Measurements from ENCODE around the gene CDKN2D.

The CDKN2D gene

GRCh38 chr19:10568826-10569651, at the start of gene CDKN2D:
Gene CDKN2D (minus strand): TSS chr19:10568979. CDS start chr19:10568653, 326 bp downstream.
- DNase-seq (ENCODE audit: insufficient read length, low spot score) (peak; percentile 90), FAIRE-seq (peak; percentile 81)
- no peak; the same call in 1 of the 2 replicates for TF ChIP-seq POLR2A (IDR thresholded peaks at IDR 0.05; ENCODE audit: low read depth, low read length)

GRCh38 chr19:10617409-10618121, 48.8 kb upstream of the CDKN2D start:
- no peak for TF ChIP-seq POLR2A (IDR thresholded peaks at IDR 0.05; ENCODE audit: low read depth, low read length)
- FAIRE-seq (no peak), DNase-seq (ENCODE audit: insufficient read length, low spot score) (peak; percentile 41)

- DNase-seq (ENCODE audit: insufficient read length, low spot score) (no peak), FAIRE-seq (no peak)
- TF ChIP-seq POLR2A (IDR thresholded peaks at IDR 0.05; ENCODE audit: low read depth, low read length) = no peak
Observed at GRCh38 chr19:10615429-10616023, 46.7 kb upstream of the CDKN2D start.

GRCh38 chr19:10612499-10613119, 43.8 kb upstream of the CDKN2D start:
- FAIRE-seq = no peak
- DNase-seq (ENCODE audit: insufficient read length, low spot score) = no peak
- TF ChIP-seq POLR2A (IDR thresholded peaks at IDR 0.05; ENCODE audit: low read depth, low read length) = no peak

GRCh38 chr19:10611907-10612306, 43.1 kb upstream of the CDKN2D start:
- DNase-seq (ENCODE audit: insufficient read length, low spot score) = no peak
- no peak for FAIRE-seq
- no peak for TF ChIP-seq POLR2A (IDR thresholded peaks at IDR 0.05; ENCODE audit: low read depth, low read length)

GRCh38 chr19:10604460-10604980, 35.7 kb upstream of the CDKN2D start:
- no peak for DNase-seq (ENCODE audit: insufficient read length, low spot score)
- FAIRE-seq = no peak
- TF ChIP-seq POLR2A (IDR thresholded peaks at IDR 0.05; ENCODE audit: low read depth, low read length) = no peak

GRCh38 chr19:10603873-10604459, 35.2 kb upstream of the CDKN2D start:
- no peak for FAIRE-seq
- no peak for DNase-seq (ENCODE audit: insufficient read length, low spot score)
- TF ChIP-seq POLR2A (IDR thresholded peaks at IDR 0.05; ENCODE audit: low read depth, low read length) = no peak

GRCh38 chr19:10603084-10603872, 34.5 kb upstream of the CDKN2D start:
- DNase-seq (ENCODE audit: insufficient read length, low spot score) = no peak
- no peak for FAIRE-seq
- no peak for TF ChIP-seq POLR2A (IDR thresholded peaks at IDR 0.05; ENCODE audit: low read depth, low read length)

- 0 out of 2 replicates have a peak, but pooled peaks have one; percentile 35 for TF ChIP-seq POLR2A (IDR thresholded peaks at IDR 0.05; ENCODE audit: low read depth, low read length)
- FAIRE-seq (no peak), DNase-seq (ENCODE audit: insufficient read length, low spot score) (peak; percentile 87)
Observed at GRCh38 chr19:10602330-10603083, 33.7 kb upstream of the CDKN2D start.

GRCh38 chr19:10601999-10602329, 33.2 kb upstream of the CDKN2D start:
- no peak for DNase-seq (ENCODE audit: insufficient read length, low spot score)
- FAIRE-seq = no peak
- no peak for TF ChIP-seq POLR2A (IDR thresholded peaks at IDR 0.05; ENCODE audit: low read depth, low read length)

- DNase-seq (ENCODE audit: insufficient read length, low spot score) (no peak), FAIRE-seq (no peak)
- no peak for TF ChIP-seq POLR2A (IDR thresholded peaks at IDR 0.05; ENCODE audit: low read depth, low read length)
Observed at GRCh38 chr19:10600149-10600548, 31.4 kb upstream of the CDKN2D start.

Measured in H54 (cell line).